Measurements from ENCODE around the gene CSPG4.

CSPG4 gene

GRCh38 chr15:75663931-75664421, 48.7 kb downstream of the CSPG4 start:
- no peak for DNase-seq

- DNase-seq = no peak
Observed at GRCh38 chr15:75662823-75663519, 49.7 kb downstream of the CSPG4 start.

- no peak for DNase-seq
Observed at GRCh38 chr15:75661756-75662140, 50.9 kb downstream of the CSPG4 start.

- DNase-seq = no peak
Observed at GRCh38 chr15:75661100-75661755, 51.4 kb downstream of the CSPG4 start.

- no peak for DNase-seq
Observed at GRCh38 chr15:75659928-75660645, 52.6 kb downstream of the CSPG4 start.

- DNase-seq = no peak
Observed at GRCh38 chr15:75659141-75659771, 53.4 kb downstream of the CSPG4 start.

GRCh38 chr15:75656813-75657212, 55.8 kb downstream of the CSPG4 start:
- DNase-seq = no peak

- DNase-seq = no peak
Observed at GRCh38 chr15:75656331-75656730, 56.3 kb downstream of the CSPG4 start.

- DNase-seq = no peak
Observed at GRCh38 chr15:75655931-75656330, 56.7 kb downstream of the CSPG4 start.

GRCh38 chr15:75654201-75654907, 58.3 kb downstream of the CSPG4 start:
- DNase-seq = no peak

- DNase-seq = no peak
Observed at GRCh38 chr15:75653347-75653913, 59.2 kb downstream of the CSPG4 start.

GRCh38 chr15:75651810-75652543, 60.7 kb downstream of the CSPG4 start:
- DNase-seq = no peak

- no peak for DNase-seq
Observed at GRCh38 chr15:75650908-75651809, 61.5 kb downstream of the CSPG4 start.

- DNase-seq = no peak
Observed at GRCh38 chr15:75649848-75650247, 62.8 kb downstream of the CSPG4 start.

GRCh38 chr15:75649045-75649761, 63.4 kb downstream of the CSPG4 start:
- no peak for DNase-seq

GRCh38 chr15:75648156-75649000, 64.3 kb downstream of the CSPG4 start:
- no peak for DNase-seq

GRCh38 chr15:75647370-75648155, 65.1 kb downstream of the CSPG4 start, which contains the start of gene SNX33:
Gene SNX33, plus strand, starts transcription at chr15:75647912. Its CDS starts 1,191 bp downstream, at chr15:75649103.
- DNase-seq = peak; percentile 86

- DNase-seq = peak; percentile 64
Observed at GRCh38 chr15:75646944-75647364, 65.7 kb downstream of the CSPG4 start.

All from retina (tissue), 1 donor.